Activated gamma-delta T cell (primary cell): Measurements from ENCODE around the gene SHKBP1.
"Not testable (repeated sequence)": the region's sequence is repeated elsewhere in the genome, so short reads cannot be mapped to it uniquely, and the experiment has no call there.

Source experiments
- DNase-seq: peaks from one replicate; lab custom pipeline; 2025; lab: John Stamatoyannopoulos, UW

The SHKBP1 gene

GRCh38 chr19:40614622-40615411 lies 38.1 kb downstream of the SHKBP1 start:
- no peak for DNase-seq

- DNase-seq = no peak
Measured at GRCh38 chr19:40616178-40616577, 39.5 kb downstream of the SHKBP1 start.

GRCh38 chr19:40616941-40617340 lies 40.3 kb downstream of the SHKBP1 start:
- DNase-seq = no peak

- DNase-seq = no peak
Measured at GRCh38 chr19:40617961-40618360, 41.3 kb downstream of the SHKBP1 start.

- no peak for DNase-seq
Measured at GRCh38 chr19:40619333-40620160, 42.9 kb downstream of the SHKBP1 start.

GRCh38 chr19:40620161-40620485 lies 43.5 kb downstream of the SHKBP1 start:
- no peak for DNase-seq

- DNase-seq = no peak
Measured at GRCh38 chr19:40621283-40621682, 44.6 kb downstream of the SHKBP1 start.

- DNase-seq = no peak
Measured at GRCh38 chr19:40621966-40622772, 45.5 kb downstream of the SHKBP1 start.

GRCh38 chr19:40622773-40623075 lies 46.1 kb downstream of the SHKBP1 start:
- no peak for DNase-seq

GRCh38 chr19:40623403-40624251 lies 47.0 kb downstream of the SHKBP1 start:
- no peak for DNase-seq

GRCh38 chr19:40624369-40625153 lies 47.9 kb downstream of the SHKBP1 start:
- not testable (repeated sequence) for DNase-seq

- no peak for DNase-seq
Measured at GRCh38 chr19:40625406-40626120, 48.9 kb downstream of the SHKBP1 start.

- no peak for DNase-seq
Measured at GRCh38 chr19:40626918-40627317, 50.2 kb downstream of the SHKBP1 start.

GRCh38 chr19:40627486-40628279 lies 51.0 kb downstream of the SHKBP1 start:
- no peak for DNase-seq

- no peak for DNase-seq
Measured at GRCh38 chr19:40629346-40629745, 52.7 kb downstream of the SHKBP1 start.

- no peak for DNase-seq
Measured at GRCh38 chr19:40630571-40631160, 54.0 kb downstream of the SHKBP1 start.

- no peak for DNase-seq
Measured at GRCh38 chr19:40632311-40633036, 55.8 kb downstream of the SHKBP1 start.

- no peak for DNase-seq
Measured at GRCh38 chr19:40633207-40633606, 56.5 kb downstream of the SHKBP1 start.
